HG02870 (cell line): ENCODE results near the gene MMP23B.

ENCODE experiments used
- ATAC-seq: cut with Tn5 transposase; IDR thresholded peaks from one replicate; pipeline ENCODE4 v1.9.1; 2021; ENCODE audit warnings: mild to moderate bottlenecking, moderate library complexity; ENCODE audit not compliant: unreplicated experiment

MMP23B gene

DNA sequence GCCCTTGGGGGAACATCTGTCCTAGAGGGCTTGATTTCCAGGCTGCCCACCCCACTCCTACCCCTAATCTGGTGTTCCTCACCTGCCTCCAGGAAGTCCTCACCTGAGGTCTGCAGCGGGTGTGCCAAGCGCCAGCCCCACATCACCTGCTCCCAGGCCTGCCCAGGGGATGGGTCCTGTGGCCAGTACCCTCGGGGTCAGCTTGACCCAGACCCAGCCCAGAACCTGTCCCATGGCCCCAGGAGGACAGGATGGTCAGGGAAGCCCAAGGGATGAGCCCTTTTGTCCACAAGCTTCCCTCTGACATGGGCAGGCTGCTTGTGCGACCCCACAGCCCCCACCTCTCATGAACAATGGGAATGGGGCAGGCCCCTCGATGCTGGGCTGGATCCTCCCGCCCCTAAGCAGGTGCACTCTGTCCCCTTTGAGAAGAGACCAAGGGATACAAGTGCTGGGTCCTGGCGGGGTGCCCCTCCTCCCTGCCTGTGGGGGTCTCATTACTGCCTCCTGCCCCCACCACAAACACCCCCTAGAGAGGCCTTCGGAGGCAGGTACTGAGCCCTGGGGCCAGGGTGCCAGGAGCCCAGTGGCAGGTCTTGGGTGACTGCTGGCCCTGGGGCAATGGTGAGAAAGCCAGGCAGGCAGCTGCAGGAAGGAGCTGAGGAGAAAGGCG is 13.4 kb upstream of the MMP23B start:
- no peak for ATAC-seq

DNA sequence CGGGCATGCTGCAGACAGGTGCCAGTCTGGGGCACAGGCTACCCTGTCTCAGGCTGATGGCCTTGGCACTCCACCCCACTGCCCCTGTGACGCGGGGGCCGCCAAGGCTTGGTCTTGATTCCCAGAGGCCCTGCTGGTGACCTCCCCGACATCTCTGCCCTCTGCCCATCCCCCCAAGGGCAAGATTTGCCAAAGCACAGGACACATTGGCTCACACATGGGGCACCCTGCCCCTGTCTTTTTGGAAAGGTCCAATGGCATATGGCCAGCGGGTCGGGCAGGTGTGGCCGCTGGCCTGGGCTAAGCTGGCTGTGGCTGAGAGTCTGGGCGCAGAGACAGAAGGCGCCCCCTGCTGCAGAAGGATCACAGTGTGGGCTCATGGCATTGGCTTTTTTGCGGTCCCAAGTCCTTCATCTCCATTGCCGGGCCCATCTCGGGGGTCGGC is 12.0 kb upstream of the MMP23B start:
- no peak for ATAC-seq

DNA sequence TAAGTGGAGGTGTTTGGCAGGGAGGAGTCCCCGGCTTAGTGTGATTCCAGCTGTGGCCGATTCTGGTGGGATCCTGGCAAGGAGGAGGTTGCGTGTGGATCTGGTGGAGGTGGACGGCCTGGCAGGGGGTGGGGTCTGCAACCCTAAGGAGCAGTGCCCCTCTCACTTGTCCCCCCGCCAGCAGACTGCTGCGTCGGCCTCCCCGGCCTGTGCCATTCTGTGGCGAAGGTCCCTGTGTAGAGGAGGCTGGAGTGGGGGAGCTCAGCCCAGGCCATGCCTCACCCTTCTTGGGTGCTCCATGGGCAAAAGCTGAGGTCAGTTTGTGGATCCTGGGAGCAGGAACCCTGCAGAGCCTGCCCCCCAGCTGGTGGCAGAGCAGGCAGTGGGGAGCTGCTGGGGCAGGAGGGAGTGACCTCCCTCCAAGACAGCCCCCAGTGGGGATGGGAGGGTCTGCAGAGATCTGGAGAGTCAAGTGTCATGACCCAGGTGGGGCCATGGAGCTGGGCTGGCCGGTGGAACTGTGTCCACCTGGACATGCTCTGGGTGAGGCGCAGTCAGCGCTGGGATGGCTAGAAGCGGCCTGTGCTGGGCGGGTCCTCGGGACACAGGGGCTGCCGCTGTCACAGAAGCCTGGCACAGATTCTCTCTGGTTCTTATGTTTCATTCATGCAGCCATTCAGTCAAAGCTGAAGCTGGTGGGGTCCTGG is 11.4 kb upstream of the MMP23B start:
- no peak for ATAC-seq

DNA sequence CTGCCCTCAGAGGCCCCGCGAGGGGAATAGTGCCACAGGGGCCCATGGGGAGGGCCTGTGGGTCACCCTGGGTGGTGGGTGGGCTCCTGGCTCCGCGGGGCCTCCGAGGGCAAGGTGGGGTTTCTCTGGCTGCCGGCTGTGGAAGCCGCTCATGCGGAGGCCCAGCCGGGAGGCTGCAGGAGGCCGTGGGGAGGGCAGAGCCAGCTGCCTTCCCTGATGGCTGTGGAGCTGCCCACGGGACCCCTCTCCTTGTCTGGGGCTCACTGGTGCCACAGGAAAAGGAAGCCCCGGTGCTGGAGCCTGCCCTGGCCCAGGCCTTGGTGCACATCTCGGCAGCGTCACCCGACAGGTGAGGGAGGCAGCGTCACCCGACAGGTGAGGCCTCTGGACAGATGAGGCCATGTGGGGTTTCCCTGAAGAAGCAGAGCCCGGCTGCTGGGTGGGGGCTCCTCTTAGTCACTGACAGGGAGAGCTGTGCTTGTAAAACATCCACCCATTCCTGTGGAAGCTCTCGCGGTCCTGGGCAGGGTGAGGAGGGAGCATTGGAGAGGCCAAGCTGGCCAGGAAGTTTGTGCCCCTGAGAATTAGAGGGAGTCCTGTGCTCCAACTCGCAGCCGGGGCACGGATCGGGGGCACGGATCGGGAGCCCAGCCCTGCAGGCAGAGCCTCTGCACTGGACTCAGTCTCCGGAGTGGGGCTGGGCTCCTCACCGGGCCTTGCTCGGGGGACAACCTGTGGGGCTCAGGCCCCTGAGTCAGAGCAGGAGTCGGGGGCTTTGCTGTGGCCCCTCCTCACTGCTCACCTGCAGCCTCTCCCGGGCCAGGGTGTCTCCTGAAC is 10.6 kb upstream of the MMP23B start:
- ATAC-seq: no peak

DNA sequence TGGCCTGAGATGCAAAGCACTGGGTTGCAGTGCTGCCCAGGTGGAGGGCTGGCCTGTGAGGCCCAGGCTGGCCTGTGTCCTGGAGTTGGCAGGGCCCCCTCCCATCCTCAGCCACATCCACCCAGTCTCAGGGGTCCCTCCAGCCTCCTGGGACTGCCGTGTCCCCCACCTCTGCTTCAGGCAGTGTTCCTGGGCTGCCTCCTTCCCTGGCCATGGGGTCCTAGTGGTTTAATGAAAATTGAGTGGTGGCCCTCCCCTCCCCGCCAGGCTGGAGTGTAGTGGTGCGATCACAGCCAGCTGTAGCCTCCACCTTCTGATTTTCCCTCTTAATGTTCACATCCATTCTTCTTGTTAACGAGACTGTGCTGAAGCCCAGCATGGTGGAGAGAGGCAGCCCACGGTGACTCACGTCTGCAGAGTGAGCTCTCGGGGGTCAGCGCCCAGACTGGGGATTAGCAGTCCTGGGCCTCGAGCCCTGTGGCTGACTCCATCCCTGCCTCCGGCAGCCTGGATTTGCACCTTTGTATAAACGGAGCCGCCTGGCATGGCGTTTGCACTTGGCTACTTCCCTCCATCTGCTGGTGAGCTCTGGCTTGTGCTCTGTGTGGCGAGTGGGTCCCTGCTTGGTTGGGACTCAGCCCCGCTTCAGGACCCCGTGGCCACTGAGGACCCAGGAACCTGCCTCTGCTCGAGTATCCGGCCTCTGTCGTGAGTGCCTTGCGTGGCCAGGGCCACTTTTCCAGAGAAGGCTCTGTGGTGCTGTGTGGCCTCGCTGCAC is 9.8 kb upstream of the MMP23B start:
- ATAC-seq: no peak

DNA sequence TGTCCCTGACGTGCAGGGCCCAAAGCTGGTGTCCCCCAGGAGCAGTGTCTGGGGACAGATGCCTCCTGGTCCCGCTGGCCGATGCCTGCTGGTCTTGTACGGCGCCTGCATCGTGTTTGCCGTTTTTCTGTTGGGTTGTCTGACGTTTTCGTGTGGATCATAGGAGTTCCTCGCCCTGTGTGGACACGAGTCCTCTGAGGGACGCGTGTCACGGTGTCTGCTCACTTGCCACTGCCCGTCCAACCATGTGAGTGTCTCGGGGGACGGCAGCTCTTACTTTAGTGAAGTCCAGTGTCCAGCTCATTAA is 9.2 kb upstream of the MMP23B start:
- ATAC-seq: no peak

DNA sequence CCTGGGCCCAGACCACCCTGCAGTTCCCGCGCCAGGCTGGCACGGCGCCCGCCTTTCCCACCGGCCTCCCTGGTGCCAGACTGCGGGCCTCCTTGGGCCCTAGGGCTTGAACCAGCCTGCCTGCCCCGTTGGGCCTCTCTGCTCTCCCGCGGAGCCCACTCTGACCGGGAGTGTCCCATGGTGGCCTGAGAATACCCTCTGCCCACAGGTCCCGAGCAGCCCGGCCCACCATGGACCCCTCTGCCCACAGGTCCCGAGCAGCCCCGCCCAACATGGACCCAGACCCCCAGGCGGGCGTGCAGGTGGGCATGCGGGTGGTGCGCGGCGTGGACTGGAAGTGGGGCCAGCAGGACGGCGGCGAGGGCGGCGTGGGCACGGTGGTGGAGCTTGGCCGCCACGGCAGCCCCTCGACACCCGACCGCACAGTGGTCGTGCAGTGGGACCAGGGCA is 8.8 kb upstream of the MMP23B start:
- ATAC-seq: no peak

DNA sequence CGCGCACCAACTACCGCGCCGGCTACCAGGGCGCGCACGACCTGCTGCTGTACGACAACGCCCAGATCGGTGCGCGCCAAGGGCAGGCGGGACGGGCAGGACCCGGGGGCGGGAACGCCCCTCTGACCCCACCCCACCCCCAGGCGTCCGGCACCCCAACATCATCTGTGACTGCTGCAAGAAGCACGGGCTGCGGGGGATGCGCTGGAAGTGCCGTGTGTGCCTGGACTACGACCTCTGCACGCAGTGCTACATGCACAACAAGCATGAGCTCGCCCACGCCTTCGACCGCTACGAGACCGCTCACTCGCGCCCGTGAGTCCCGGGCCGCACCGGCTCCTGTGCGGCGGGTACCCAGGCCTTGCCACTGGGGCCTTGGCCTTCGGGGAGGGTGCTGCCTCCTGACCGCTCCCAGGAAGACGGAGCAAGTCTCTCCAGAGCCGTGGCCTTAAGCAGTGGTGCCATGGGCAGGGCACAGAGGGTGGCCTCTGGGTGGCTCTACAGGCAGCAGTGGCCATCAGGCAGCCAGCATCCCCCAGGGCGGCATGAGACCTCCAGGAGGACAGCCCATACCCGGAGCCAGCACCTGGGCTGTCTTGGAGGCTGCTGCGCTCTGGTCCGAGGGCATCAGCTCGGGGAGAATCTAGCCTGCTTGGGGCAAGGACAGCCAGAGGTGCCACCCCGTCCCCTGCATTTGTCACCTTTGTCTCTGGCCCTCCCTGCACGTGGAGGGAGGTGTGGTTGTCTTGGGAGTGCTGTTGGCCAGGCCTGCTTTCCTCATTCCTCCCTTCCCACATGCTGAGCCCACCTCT is 8.1 kb upstream of the MMP23B start:
- no peak for ATAC-seq

DNA sequence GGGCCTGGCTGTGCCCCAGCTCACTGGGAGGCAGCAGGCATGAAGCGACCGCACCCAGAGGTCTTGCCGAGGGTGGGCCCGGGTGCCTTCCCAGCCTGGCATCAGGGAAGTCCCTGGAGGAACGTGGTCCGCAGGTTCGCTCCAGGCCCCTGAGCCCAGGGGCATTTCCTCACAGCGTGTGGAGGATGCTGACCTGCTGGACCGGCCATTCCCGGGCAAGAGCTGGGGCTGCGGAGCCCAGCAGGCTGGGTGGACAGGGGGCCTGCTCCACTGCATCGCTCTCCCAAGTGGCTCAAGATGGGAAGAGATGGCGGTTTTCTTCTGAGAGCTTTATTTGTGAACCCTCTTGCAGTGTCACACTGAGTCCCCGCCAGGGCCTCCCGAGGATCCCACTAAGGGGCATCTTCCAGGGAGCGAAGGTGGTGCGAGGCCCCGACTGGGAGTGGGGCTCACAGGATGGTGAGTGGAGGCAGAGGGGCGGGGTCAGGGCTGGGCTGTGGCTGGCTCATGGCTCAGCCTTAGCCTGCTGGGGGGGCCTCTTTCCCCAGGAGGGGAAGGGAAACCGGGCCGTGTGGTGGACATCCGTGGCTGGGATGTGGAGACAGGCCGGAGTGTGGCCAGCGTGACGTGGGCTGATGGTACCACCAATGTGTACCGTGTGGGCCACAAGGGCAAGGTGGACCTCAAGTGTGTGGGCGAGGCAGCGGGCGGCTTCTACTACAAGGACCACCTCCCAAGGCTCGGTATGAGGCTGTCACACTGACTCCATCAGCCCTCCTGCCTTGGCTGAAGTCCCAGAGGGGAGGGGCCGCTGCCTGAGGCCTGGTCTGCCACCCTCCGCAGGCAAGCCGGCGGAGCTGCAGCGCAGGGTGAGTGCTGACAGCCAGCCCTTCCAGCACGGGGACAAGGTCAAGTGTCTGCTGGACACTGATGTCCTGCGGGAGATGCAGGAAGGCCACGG is 7.2 kb upstream of the MMP23B start:
- ATAC-seq: no peak

DNA sequence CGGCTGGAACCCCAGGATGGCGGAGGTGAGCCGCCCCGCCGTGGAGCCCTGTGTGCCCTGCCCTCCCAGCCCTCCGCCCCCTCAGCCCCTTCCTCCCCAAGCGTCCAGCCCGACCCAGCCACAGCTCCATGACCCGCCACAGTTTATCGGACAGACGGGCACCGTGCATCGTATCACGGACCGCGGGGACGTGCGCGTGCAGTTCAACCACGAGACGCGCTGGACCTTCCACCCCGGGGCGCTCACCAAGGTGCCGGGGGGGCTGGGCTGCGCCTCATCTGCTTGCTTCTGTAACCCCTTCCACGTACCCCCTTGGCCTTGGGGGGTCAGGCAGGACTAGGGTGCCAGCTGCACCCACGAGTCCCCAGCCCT is 6.6 kb upstream of the MMP23B start:
- ATAC-seq: no peak

DNA sequence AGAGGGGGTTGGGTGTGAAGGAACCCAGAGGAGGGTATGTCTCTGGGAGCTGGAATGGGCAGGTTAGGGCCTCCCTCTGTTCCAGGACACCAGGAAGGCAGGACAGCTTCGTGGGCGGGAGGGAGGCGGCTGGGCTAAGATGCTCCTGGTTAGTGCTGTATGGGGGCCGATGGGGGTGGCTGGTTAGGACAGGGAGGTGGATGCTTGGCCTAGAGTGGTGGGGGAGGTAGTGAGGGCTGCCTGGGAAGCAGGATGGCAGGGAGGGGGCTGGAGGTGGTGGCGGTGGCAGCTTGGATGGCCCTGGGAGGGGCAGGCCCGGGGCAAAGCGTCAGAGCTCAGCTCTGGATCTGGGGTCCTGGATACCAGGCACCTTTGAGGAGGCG is 6.2 kb upstream of the MMP23B start:
- ATAC-seq: no peak

DNA sequence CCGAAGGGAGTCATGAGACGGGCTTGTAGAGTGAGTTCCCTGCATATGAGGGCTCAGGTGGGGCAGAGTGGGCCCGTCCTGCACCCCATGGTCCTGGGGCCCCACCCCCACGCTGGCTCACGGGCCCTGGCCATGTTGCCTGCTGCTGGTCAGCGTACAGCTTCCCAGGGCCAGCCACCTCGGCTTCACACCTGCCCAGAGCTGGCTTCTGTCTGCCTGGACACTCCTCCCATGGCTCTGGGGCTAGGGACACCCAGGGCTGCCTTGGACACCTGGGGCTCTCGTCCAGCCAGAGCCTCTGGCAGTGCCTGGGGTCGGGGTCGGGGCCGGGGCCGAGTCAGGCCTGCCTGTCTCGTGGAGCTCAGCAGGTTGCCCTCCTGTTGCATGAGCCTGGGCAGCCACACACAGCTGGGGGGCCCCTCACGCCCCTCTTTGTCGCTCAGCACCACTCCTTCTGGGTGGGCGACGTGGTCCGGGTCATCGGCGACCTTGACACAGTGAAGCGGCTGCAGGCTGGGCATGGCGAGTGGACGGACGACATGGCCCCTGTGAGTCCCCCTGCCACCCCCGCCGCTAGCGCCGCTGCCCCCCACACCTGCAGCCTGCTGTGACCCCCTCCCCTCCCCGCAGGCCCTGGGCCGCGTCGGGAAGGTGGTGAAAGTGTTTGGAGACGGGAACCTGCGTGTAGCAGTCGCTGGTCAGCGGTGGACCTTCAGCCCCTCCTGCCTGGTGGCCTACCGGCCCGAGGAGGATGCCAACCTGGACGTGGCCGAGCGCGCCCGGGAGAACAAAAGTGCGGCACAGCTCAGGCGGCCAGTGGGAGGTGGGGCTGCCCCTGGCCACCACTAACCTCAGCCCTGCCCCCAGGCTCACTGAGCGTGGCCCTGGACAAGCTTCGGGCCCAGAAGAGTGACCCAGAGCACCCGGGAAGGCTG is 5.5 kb upstream of the MMP23B start:
- no peak for ATAC-seq

DNA sequence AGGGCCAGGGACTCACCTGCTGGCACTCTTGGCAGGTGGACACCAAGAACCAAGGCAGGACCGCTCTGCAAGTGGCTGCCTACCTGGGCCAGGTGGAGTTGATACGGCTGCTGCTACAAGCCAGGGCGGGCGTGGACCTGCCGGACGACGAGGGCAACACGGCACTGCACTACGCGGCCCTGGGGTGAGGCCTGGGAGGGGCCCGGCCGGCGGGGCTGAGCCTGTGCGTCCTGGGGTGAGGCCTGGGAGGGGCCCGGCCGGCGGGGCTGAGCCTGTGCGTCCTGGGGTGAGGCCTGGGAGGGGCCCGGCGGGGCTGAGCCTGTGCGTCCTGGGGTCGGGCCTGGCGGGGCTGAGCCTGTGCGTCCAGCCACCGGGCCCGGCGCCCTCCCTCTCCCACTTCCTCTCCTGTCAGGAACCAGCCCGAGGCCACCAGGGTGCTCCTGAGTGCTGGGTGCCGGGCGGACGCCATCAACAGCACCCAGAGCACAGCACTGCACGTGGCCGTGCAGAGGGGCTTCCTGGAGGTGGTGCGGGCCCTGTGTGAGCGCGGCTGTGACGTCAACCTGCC is 4.6 kb upstream of the MMP23B start:
- ATAC-seq: no peak

DNA sequence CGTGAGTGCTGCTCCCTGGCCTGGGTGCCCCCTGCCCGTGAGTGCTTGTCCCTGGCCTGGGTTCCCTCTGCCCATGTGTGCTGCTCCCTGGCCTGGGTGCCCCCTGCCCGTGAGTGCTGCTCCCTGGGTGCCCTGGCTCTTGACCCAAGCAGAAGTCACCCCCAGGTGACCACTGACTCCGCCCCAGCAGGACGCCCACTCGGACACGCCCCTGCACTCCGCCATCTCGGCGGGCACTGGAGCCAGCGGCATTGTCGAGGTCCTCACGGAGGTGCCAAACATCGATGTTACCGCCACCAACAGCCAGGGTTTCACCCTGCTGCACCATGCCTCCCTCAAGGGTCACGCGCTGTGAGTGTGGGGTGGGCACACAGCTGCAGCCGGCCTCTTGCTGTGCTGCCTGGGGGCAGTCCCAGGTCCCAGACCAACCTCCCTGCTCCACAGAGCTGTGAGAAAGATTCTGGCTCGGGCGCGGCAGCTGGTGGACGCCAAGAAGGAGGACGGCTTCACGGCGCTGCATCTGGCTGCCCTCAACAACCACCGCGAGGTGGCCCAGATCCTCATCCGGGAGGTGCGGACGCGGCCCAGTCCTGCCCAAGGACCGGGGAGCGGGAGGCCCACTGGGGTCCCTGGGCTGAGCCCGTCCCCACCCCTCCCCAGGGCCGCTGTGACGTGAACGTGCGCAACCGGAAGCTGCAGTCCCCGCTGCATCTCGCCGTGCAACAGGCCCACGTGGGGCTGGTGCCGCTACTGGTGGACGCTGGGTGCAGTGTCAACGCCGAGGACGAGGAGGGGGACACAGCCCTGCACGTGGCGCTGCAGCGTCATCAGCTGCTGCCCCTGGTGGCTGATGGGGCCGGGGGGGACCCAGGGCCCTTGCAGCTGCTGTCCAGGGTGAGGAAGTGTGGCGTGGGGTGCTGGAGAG is 3.9 kb upstream of the MMP23B start:
- ATAC-seq: no peak

DNA sequence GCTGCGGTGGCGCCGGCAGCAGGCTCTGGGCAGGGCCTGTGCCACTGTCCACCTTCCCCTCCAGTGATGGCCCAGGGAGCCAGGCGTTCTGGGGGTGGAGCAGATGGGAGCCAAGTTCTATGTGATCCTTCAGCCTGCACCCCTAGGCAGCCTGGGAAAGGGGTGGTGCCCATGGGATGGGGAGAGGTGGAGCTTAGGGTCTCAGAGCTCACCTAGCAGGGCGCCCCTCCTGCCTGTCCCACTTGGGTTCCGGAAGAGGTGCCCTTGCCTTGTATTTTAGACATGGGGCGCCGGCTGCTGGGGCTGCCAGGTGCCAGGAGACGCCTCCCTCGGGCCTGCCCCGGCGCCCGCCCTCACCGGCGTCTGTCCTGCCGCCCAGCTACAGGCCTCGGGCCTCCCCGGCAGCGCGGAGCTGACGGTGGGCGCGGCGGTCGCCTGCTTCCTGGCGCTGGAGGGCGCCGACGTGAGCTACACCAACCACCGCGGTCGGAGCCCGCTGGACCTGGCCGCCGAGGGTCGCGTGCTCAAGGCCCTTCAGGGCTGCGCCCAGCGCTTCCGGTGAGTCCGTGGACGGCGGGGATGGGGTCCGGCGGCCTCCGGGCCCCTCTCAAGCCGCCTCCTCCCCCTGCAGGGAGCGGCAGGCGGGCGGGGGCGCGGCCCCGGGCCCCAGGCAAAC is 3.1 kb upstream of the MMP23B start:
- ATAC-seq: no peak
